Ovary (tissue), 3 donors: Measurements from ENCODE around the gene PTH2R.
"Not testable (repeated sequence)": the region's sequence is repeated elsewhere in the genome, so short reads cannot be mapped to it uniquely, and the experiment has no call there.

Source experiments
- EP300 ChIP-seq: sonication (generic); formaldehyde crosslinking; IDR thresholded peaks from one replicate; pipeline ENCODE4 v1.6.1; 2017; ENCODE audit warnings: antibody characterized with exemption
- POLR2A ChIP-seq: fragments of 450-650 bp; IDR thresholded peaks from one replicate; pipeline ENCODE4 v1.6.1; 2017; ENCODE audit warnings: antibody characterized with exemption, mild to moderate bottlenecking, moderate library complexity
- TF ChIP-seq, protein P1 (sequence below), 3 donors: fragments of 450-650 bp in 2 of 3; fragments of 200-600 bp in 1 of 3; IDR thresholded peaks; one replicate each; pipeline versions ENCODE4 v1.5.1 to v1.8.0; 2016 to 2022; ENCODE audit warnings: antibody characterized with exemption in 3 of 3, mild to moderate bottlenecking in 1 of 3
- donor health status: DM: no; HTN: no; CAD: no.

DNA sequence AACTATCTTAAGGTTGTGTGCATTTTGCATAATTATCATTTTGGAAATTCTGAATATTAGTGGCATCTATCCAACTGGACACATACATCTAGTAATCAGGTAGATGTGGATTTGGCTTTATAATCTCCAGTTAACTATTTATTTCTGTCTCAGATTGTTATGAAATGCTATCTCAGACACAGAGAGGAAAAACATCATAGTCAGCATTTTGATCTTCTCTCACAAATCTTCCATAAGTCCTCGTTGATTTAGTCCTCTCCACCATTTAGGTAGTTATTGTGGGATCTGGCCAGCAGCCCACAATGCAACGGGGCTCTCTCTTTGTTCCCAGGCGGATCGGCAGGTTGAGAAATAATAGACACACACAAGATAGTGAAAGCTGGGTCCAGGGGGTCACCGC, 75.4 kb downstream of the PTH2R start:
- TF ChIP-seq POLR2A, EP300: not testable (repeated sequence)
- TF ChIP-seq, protein P1, sequence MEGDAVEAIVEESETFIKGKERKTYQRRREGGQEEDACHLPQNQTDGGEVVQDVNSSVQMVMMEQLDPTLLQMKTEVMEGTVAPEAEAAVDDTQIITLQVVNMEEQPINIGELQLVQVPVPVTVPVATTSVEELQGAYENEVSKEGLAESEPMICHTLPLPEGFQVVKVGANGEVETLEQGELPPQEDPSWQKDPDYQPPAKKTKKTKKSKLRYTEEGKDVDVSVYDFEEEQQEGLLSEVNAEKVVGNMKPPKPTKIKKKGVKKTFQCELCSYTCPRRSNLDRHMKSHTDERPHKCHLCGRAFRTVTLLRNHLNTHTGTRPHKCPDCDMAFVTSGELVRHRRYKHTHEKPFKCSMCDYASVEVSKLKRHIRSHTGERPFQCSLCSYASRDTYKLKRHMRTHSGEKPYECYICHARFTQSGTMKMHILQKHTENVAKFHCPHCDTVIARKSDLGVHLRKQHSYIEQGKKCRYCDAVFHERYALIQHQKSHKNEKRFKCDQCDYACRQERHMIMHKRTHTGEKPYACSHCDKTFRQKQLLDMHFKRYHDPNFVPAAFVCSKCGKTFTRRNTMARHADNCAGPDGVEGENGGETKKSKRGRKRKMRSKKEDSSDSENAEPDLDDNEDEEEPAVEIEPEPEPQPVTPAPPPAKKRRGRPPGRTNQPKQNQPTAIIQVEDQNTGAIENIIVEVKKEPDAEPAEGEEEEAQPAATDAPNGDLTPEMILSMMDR (IDR thresholded peaks at IDR 0.05): not testable (repeated sequence)
